Measurements from ENCODE around the gene CAMSAP2.
"Not testable (repeated sequence)": the region's sequence is repeated elsewhere in the genome, so short reads cannot be mapped to it uniquely, and the experiment has no call there.

CAMSAP2 gene

GRCh38 chr1:200739702-200740570, 1.2 kb downstream of the CAMSAP2 start:
- no peak for DNase-seq

- DNase-seq, result no peak
Measured at GRCh38 chr1:200740571-200741208, 2.0 kb downstream of the CAMSAP2 start.

GRCh38 chr1:200741551-200742207, 3.0 kb downstream of the CAMSAP2 start:
- DNase-seq, result no peak

- DNase-seq, result no peak
Measured at GRCh38 chr1:200744143-200744542, 5.5 kb downstream of the CAMSAP2 start.

- no peak for DNase-seq
Measured at GRCh38 chr1:200749090-200749489, 10.4 kb downstream of the CAMSAP2 start.

- DNase-seq, result not testable (repeated sequence)
Measured at GRCh38 chr1:200750749-200751148, 12.1 kb downstream of the CAMSAP2 start.

- no peak for DNase-seq
Measured at GRCh38 chr1:200751717-200752116, 13.0 kb downstream of the CAMSAP2 start.

- no peak for DNase-seq
Measured at GRCh38 chr1:200753650-200754198, 15.0 kb downstream of the CAMSAP2 start.

- DNase-seq, result no peak
Measured at GRCh38 chr1:200755456-200755855, 16.8 kb downstream of the CAMSAP2 start.

GRCh38 chr1:200762089-200762488, 23.4 kb downstream of the CAMSAP2 start:
- DNase-seq, result no peak

GRCh38 chr1:200767321-200767720, 28.6 kb downstream of the CAMSAP2 start:
- DNase-seq, result no peak

GRCh38 chr1:200771625-200772555, 33.2 kb downstream of the CAMSAP2 start:
- DNase-seq, result no peak

GRCh38 chr1:200774311-200774710, 35.6 kb downstream of the CAMSAP2 start:
- DNase-seq, result no peak

GRCh38 chr1:200774735-200775444, 36.2 kb downstream of the CAMSAP2 start:
- no peak for DNase-seq

- no peak for DNase-seq
Measured at GRCh38 chr1:200775850-200776249, 37.2 kb downstream of the CAMSAP2 start.

- no peak for DNase-seq
Measured at GRCh38 chr1:200776949-200777348, 38.3 kb downstream of the CAMSAP2 start.

- DNase-seq, result no peak
Measured at GRCh38 chr1:200778766-200779165, 40.1 kb downstream of the CAMSAP2 start.

- DNase-seq, result no peak
Measured at GRCh38 chr1:200779326-200779725, 40.6 kb downstream of the CAMSAP2 start.

- DNase-seq, result no peak
Measured at GRCh38 chr1:200780545-200781369, 42.1 kb downstream of the CAMSAP2 start.

- no peak for DNase-seq
Measured at GRCh38 chr1:200783926-200784325, 45.2 kb downstream of the CAMSAP2 start.

GRCh38 chr1:200784576-200784975, 45.9 kb downstream of the CAMSAP2 start:
- no peak for DNase-seq

All from MV-4-11 (cell line).